OCI-M2 (cell line): ENCODE data around the gene ZBTB49.
A peak's percentile ranks its signal among the peaks of the same experiment; 100 is the strongest.
"Not testable (repeated sequence)": the region's sequence is repeated elsewhere in the genome, so short reads cannot be mapped to it uniquely, and the experiment has no call there.

Experiments
- DNase-seq: peaks from one replicate; lab custom pipeline; 2025; ENCODE audit not compliant: unreplicated experiment; lab: John Stamatoyannopoulos, UW

The ZBTB49 gene, protein sequence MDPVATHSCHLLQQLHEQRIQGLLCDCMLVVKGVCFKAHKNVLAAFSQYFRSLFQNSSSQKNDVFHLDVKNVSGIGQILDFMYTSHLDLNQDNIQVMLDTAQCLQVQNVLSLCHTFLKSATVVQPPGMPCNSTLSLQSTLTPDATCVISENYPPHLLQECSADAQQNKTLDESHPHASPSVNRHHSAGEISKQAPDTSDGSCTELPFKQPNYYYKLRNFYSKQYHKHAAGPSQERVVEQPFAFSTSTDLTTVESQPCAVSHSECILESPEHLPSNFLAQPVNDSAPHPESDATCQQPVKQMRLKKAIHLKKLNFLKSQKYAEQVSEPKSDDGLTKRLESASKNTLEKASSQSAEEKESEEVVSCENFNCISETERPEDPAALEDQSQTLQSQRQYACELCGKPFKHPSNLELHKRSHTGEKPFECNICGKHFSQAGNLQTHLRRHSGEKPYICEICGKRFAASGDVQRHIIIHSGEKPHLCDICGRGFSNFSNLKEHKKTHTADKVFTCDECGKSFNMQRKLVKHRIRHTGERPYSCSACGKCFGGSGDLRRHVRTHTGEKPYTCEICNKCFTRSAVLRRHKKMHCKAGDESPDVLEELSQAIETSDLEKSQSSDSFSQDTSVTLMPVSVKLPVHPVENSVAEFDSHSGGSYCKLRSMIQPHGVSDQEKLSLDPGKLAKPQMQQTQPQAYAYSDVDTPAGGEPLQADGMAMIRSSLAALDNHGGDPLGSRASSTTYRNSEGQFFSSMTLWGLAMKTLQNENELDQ

DNA sequence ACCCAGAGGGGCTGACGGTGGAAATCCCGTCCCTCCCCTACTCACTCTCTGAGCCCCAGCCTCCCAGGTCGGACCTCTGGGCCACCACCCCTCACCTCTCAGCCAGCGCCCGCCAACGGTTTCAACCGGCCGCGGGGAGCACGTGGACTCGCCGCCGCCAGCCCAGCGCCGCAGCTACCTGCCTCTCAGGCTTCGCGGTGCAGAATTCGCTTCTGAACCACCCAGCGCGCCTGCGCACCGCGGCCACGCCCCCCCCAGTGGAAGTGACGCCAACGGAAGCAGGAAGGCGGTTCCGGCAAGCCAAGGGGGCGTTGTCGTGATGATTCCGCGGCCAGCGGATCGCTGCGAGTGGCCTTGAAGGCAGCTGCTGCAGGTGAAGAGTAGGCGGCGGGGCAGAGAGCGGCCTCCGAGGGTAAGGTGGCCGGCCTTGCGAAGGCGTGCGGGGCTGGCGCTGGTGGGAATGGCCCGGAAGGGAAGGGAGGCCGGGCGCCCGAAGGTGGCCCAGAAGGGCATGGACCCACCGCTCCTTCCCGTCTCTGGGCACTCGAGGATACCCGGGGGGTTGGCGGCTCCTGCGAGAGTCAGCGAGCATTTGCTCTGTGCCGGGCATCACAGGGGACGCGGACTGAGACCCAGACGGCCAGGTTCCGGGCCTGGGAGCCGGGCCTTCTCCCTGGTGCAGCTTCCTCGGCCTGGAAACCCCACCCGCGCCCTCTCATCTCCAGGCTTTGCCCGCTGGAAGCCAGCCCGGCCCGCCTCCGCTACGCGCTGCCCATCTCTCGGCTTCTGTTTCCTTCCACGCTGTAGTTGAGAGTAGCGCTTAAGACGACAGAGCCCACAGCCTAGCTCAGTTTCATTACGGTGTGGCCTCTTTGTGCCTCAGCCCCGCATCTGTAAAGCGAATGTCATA is at the start of gene ZBTB49, which contains the start of gene LYAR:
Gene ZBTB49, plus strand, starts transcription at position 311 of the 910 bp plus-strand sequence. CDS start 9,695 bp downstream, outside the sequence.
Gene LYAR, minus strand, starts transcription at position 214 of the 910 bp plus-strand sequence. CDS start 6,412 bp downstream, outside the sequence.
- DNase-seq, result peak; percentile 4

DNA sequence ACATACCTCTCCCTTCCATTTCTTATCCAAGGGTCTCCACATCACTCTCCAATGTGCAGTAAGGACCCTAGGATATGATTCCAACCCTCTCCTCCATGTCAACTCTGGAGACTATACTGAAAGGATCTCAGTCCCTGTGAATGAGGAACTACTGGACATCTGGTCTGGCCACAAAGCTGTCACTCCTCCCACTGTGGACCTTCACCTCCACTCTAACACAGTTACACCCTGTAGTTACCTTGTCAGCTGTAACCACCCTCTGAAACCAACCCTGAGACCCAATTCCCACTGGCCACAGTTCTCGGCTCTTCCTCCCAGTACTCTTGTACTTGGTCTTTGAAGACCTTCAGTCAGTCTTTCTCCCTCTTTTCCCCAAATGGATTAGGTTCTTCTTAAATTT is 44.9 kb upstream of the ZBTB49 start:
- no peak for DNase-seq

DNA sequence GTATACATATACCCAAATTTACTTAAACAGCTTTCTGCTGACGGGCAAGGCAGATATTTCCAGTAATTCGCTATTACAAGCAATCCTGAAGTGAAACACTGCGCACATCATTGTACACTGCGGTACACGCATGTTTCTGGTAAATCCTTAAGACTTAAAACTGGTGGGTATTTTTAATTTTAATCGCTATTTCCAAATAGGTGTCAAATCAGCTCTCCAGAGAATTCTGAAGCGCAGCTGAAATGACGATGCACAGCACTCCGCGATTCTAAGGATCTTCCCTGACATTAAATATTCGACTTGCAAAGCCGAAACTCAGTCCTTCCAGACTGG is 42.4 kb upstream of the ZBTB49 start:
- DNase-seq, result no peak

DNA sequence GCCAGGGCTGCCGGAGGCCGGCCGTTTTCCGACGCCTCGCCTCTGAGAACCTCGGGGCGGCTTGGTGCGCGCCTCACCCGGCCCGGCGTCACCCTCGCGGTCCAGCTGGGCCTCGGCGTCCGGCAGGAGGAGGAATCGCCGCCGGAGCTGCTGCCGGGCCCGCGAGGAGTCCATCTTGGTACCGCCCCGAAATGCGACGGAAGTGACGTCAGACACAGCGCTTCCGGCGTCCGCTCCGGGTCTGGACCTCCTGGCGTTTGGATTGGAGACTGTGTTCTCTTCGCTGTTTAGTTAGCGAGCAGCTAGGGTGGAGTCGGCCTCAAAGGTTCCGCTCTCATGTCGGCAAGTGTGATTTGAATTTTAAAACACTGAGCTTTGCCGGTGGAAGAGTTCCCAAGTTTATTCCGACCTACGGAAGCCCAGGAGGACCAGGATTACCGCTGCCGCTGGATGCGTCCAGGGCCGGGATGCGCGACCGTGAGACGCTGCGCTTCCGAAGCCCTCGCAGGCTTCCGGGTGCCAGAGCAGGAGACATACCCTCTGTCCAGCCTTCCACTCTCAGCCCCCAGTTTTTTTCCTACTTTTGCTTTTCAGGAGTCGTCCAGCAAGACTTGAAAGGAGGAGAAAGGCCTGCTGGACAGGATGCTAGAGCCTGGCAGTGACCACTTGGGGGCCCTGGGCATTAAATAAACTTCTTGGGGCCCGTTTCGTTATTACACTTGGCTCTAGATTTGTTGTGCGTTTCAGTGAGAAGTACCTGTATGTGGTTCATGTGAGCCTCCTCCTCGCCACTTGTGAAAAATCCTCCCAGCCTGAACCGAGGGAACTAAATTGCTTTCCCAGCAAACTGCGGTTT is 41.8 kb upstream of the ZBTB49 start, which contains the start of gene TMEM128:
Gene TMEM128, minus strand, starts transcription at position 195 of the 856 bp plus-strand sequence. Its CDS starts 21 bp downstream, at position 174.
- DNase-seq, result no peak

DNA sequence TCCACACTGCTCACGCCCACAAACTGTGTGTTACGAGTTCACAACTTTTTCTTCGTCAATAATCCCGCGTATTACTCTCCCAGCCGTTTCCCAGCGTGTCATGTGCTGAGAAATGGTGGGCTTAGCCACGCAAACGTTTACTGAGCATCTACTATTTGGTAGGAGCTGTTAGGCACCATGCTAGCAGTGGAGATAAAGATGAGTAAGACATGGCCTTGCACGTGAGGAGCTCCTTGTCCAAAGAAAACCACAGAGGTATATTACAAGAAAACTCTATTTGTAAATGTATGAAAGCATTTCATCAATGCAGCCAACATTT is 41.2 kb upstream of the ZBTB49 start:
- DNase-seq, result no peak

DNA sequence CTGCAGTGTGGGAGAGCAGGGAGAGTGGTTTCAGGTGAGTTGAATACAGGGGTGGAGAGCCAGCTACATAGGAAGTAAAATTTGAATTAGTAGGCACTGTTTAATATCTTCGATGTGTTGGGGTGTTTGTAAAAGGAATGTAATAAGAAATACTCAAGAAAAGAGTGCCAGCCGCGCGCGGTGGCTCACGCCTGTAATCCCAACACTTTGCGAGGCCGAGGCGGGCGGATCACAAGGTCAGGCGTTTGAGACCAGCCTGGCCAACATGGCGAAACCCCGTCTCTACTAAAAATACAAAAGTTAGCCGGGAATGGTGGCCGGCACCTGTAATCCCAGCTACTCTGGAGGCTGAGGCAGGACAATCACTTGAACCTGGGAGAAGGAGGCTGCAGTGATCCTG is 40.7 kb upstream of the ZBTB49 start:
- DNase-seq, result not testable (repeated sequence)

DNA sequence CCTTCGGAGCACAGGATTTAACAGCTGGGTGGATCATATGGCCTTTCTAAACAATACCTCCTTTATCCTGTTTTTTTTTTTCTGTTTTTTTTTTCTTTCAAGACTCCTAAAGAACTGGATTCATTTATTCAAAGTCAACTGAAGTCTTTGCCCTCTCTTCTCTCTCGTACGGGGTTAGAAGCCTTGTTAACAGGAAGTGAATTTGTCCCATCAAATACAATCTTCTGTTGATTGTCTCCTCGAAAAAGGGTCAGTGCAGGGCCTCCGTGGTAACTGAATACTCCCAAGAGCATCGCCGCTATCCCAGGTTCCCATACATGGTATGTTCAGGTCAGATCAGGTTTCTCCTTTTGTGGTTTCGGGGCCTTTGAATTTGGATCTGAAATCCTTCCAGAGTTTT is 40.2 kb upstream of the ZBTB49 start:
- no peak for DNase-seq

DNA sequence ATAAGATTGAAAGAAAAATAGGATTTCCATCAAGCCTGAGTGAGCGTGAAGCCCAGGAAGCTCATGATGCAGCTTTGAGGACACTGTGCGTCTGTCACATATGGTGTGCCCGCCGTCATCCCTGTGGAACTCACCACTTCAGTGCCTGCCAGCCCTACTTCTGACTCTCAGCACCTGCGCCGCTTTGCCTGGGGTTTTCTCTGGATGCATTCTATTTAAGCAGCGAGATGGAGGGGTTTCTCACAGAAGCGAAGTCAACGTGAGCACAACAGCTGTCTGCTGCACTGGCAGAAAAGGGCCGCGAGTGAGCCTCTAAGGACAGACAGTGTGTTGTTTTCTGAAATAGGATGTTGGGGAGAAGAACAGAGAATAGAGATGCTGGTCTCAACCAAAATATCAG is 35.9 kb upstream of the ZBTB49 start:
- no peak for DNase-seq

DNA sequence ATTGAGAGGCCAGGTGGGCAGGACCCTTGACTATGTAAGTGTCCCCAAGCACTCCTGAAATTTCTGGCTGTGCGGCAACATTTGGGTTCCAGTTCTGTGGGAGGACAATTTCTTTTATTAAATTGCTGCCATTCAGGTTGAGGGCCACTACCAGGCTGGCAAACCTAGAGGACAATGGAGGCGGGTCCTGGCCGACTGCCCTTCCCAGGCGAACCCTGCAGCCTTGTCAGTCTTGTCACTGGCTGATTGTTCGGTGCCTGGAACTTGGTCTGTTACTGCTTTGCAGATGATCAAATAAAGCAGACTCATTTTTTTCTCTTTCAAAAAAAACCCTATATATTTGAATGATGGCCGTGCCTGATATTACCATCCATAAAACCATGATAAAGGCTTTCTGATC is 35.4 kb upstream of the ZBTB49 start:
- DNase-seq, result no peak

DNA sequence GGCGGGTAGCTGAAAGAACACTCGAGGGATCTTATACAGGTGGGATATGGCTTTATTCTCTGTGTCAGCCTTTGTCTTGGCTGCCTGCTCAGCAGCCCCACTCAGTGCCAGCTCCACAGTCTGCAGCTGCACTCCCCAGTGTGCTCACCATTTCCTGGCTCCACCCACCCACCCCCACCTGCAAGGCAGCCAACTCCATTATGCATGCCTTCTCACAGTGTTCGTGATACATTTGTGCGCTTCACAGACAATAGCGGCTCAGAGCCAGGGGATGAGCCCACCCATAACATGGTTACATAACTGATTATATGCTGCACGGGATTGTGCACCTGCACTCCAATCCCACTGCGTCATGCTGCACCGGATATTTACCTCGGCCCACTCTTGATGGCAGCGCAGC is 33.3 kb upstream of the ZBTB49 start:
- DNase-seq, result no peak

DNA sequence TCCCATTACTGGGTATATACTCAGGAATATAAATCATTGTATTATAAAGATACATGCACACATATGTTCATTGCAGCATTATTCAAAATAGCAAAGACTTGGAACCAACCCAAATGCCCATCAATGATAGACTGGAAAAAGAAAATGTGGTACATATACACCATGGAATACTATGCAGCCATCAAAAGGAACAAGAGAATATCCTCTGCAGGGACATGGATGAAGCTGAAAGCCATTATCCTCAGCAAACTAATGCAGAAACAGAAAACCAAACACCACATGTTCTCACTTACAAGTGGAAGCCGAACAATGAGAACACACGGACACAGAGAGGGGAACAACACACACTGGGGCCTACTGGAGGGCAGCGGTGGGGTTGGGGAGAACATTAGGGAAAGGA is 32.3 kb upstream of the ZBTB49 start:
- not testable (repeated sequence) for DNase-seq

DNA sequence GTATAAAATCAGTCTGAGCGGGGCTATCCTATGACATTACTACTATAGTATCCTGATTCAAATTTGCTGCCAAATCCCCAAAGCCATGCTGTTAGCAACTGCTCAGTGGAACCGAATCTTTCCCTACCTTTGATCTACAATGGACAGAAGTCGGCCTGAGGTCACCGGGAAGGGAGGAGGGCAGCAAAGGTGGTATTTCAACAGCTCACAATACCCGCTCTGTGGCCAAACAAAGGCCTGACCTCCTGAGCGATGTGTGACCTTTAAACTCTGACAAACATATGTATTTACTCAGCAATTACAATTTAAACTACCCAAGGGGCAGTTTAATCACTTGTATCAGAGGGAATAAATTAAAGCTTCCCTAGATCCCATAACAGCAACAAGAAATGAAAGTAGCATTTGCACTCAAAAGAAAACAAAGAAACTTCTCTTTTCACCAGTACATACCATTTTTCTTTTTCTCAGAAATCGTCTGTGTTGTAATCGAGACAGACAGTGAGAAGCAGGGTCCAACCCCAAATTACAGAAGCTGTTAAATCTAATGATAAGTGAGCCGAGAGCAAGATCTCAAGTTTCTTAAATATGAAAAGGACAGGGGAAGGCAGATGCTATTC is 30.5 kb upstream of the ZBTB49 start:
- DNase-seq, result no peak

DNA sequence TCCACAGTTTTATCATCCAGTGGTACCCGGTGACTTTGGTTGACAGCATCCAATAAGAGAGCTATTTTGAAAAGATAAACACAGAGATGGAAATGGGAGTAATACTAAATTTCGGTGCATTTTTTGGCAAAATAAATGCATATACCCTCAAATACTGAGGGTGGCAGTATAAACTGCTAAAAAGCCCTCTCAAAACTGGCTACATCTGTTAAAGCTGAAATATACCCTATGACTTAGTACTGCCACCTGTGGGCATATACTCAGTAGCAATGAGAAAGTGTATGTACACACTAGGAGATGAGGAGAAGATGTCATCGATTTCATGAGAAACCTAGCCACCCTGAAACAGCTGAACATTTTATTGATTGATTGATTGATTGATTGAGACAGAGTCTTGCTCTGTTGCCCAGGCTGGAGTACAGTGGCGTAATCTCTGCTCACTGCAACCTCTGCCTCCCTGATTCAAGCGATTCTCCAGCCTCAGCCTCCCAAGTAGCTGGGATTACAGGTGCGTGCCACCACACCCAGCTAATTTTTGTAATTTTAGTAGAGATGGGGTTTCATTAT is 29.8 kb upstream of the ZBTB49 start:
- DNase-seq, result no peak

DNA sequence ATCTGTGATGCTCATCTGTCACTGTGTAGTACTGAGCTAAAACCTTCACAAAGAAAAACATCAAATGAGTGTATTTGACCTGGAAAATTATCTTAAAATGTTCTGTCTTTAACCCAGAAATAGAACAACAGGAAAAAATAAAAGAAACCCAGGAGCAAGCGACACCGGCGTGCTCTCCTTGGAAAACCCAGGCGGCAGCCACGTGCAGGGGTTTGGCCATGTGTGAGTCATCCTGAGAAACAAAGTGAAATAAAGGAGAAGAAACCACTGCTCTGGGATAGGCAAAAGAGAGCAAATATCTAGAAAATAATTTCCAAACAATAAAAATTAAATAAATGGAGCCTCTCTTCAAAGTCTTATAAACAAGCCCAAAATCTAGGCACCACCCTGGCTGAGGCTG is 22.1 kb upstream of the ZBTB49 start:
- no peak for DNase-seq

DNA sequence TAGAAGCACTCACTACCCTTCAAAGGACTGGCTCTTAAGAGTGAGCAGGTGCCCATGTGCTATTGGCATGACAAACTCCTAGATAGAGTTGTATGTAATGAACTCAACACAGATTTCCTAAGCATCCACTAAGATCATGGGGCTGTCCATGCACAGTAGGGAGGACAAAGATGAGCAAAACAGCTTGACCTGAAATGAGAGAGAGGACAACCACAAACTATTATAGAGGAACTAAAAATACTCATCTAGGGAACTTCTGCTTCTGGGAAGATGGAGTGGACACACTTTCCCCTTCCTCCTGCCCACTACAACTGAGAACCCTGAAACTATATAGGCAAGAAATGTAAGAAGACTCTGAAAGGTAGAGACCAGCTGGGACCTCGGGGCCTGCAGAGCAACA is 21.3 kb upstream of the ZBTB49 start:
- DNase-seq, result no peak

DNA sequence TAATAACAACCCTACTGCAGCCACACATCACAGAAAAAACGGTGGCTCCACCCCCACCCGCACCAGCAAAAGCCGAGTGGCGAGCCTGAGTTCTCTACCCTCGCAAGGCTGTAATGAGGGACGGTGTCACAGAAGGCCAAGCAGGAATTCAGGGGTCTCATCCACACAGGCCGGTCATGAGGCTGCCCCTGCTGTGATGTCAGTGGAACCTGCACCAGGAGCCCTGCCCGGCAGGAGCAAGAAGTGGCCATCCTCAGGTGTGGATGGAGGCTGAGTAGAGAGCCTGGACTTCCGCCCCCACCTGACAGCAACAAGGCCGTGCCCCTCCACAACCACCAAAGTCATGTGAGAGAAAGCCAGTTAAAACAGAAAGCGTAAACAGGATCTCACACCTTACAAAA is 20.7 kb upstream of the ZBTB49 start:
- DNase-seq, result no peak

DNA sequence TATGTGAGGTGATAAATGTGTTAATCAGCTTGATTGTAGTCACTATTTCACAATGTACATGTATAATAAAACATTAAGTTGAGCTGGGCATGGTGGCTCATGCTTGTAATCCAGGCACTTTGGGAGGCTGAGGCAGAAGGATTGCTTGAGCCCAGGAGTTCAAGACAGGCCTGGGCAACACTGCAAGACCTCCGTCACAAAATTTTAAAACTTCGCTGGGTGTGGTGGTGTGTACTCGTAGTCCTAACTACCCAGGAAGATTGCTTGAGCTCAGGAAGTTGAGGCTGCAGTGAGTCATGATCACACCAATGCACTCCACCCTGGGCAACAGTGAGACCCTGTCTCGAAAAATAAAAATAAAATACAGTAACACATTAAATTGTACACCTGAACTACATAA is 20.2 kb upstream of the ZBTB49 start:
- no peak for DNase-seq

DNA sequence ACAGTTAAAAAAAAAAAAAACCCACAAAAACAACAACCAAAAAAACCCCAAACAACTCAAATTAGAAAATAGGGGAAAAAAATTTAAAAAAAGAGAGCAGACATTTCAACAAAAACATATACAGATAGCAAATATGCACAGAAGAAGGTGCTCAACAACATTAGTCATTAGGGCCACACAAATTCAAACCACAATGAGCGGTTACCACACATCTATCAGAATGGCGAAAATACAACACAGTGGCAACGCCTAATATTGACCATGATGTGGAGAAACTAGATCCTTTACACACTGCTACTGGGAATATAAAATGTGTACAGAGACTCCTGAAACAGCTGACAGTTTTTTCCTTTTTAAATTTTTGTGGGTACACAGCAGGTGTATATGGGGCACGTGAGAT is 19.5 kb upstream of the ZBTB49 start:
- DNase-seq, result no peak

DNA sequence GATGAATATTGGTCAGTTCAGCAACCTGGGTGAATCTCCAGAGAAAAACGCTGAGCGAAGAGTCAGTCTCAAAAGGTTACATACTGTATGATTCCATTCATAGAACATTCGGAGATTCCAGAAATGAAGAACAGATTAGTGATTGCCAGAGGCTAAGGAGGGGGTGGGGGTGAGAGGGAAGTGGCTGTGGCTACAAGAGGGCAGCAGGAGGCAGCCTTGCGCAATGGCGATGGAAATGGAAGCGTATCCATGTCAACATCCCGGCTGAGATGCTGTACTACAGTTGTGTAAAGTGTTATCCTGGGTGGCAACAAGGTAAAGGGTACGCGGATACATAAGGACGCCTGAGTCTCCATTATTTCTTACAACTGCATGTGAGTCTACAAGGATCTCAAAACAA is 18.1 kb upstream of the ZBTB49 start:
- no peak for DNase-seq

DNA sequence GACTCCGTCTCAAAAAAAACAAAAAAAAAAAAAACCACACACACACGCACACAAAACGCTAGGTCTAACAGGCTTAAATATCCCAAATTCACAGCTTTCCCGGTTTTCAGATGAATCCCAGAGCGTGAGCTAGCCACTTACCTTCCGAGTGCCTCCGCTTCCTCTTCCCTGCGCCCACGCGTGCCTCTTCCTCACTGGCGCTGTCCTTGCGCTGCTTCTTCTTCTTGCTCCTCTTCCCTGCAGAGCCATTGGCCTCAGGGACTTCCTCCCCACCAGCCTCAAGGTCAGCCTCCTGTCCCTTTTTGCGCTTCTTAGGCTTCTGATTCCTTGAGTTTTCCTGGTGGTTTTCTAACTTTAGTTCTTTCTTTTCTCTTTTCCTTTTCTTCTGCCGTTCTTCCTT is 15.8 kb upstream of the ZBTB49 start:
- no peak for DNase-seq
